GM18873 (cell line): ENCODE data around the gene VPS18.
A peak's percentile ranks its signal among the peaks of the same experiment; 100 is the strongest.

Experiments used
- ATAC-seq: cut with Tn5 transposase; IDR thresholded peaks from one replicate; pipeline ENCODE4 v1.9.1; 2021; ENCODE audit warnings: mild to moderate bottlenecking, moderate library complexity, moderate number of reproducible peaks; ENCODE audit not compliant: unreplicated experiment, low FRiP score

VPS18 gene

DNA sequence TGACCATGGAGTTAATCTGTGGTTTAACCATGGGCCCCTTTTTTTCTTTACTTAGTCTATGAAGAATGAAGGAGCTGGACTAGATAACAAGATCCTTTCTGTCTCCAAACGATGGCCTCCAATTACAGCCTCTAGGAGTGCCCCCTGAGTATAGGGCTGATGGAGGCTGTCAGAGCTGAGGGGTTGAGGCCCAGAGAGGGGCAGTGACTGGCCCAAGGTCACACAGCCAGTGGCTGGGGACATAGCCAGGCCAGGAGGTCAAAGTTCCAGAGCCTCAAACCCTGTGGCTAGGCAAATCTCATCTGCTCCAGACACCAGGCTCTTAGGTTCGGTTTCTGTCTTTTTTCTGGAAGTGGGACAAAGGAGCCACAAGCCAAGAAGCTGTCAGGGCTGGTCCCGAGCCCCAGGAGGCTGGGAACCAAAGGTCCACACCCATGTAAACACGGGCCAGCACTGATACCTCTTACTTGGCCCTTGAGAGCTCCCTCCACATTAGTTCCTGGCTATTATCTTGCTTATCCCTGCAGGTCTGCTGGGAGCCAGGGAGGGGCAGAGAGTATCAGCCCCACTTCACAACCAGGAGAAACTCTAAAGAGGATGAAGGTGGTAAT is 30.5 kb upstream of the VPS18 start:
- no peak for ATAC-seq

DNA sequence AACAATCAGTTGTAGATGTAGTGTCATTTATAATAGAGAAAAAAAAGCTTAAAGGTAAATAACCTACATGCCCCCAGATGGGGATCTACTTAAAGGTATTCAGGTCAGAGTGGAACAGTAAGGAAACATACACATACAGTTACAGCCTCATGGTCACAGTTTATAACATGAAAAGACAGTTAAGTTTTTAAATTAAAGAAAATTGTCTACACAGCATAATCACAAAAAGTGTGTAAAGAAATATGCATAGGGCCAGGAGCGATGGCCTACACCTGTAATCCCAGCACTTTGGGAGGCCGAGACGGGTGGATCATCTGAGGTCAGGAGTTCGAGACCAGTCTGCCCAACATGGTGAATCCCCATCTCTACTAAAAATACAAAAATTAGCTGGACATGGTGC is 27.1 kb upstream of the VPS18 start:
- ATAC-seq, result no peak

DNA sequence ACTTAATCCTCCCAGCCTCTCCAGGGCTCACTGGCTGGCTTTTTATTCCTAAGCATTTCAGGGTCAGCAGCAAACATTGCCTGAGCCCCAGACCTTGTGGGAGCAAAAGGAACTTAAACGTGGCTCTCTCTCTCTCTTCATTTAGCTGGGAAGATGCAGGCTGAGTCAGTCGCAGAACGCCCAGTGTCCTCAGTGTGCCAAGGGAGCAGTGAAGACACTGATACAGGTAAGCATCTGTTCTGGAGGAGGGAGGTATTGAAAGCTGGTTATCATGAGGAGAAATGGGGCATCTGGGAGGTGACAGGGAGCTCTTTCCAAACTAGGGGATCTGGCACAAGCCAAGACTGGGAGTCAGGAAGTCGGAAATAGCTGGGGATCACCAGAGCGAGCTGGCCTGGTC is 24.6 kb upstream of the VPS18 start:
- ATAC-seq, result no peak

DNA sequence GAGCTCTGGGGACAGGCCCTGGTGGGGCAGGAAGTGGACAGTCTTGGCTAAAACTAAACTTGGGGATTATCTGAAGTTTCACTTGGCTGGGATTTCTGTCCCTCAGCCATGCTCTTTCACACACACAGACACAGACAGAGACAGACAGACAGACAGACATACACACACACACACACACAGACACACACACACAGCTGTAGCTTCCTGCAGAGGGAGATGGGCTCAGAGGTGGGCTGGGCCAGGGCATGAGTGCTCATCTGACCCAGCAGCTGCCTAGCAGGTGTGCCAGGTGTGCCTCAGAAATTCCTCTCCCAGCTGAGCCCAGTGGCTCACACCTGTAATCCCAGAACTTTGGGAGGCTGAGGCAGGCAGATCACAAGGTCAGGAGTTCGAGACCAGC is 23.5 kb upstream of the VPS18 start:
- no peak for ATAC-seq

DNA sequence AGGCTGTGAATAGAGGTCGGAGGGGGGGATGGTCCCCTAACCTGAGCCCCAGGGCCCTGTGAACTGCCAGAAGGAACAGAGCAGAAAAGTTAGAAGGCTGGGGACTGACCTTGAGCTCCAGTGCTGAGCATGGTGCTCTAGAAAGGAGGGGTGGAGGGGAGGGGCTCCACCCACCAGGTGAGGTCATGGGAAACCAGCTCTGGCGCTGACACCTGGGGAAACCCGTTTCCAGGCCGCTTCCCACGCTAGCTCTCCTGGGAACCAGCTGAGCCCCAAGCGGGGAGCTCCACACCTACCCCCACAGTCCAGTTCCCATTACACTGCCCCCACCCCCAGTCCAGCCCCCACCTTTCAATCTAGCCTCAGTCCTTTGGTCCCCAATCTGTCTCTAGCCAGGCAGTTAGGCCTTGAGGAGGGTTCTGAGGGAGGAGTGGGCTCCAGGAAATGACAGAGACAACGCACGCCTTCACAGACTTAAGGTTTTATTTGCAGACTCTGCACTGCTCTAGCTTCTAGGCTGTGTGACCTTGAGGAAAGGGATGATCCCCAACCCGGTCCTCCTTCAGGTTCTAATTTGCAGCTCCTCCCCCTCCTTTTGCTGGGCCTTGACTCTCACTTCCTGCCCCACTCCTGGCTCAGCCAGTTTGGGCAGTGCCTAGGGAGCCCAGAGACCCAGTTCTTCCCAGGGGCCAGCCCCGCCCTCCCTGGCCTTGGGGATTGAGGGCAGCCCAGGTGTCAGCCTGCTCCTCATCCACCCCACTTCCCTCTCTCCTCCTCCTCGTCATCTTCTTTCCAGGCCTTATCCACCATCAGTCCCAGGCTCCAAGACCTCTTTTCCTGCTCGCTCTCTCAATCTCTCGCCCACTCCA is 22.3 kb upstream of the VPS18 start:
- ATAC-seq, result no peak

DNA sequence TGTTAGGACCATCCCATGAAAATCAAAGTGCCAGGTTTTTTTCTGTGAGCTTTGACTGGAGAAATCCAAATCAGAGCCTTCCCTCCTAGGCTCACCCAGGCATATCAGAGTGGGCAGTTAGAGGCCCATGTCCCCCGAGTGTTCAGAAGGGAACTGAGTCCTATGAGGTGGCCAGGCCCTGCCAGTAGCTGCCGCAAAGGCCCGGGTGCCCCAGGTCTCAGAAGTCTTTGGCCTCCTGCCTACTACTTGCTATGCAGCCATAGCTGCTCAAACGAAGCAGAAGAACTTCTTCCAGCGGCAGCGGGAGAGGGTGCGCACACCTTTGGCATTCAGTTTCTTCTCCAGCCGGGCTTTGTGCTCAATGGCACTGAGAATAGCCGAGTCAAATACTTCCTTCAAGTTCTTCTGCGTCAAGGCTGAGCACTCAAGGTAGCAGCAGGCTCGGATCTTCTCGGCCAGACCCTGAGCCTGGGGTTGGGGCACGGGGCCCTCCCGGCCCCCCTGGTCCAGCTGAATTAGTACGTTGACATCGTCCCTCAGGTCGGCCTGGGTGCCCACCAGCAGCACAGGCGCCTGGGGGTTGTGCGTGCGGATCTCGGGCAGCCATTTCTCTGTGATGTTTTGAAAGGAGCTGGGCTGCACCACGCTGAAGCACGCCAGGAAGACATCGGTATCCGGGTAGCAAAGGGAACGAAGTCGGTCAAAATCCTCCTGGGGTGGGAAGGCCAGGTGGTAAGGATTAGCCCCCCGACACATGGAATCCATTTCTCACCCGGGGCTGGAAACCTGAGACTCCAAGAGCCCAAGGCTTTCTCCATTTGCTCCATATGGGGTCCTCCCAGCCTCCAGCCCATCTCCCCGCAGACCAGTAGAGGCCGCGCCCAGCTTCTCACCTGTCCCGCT is 21.2 kb upstream of the VPS18 start:
- no peak for ATAC-seq

DNA sequence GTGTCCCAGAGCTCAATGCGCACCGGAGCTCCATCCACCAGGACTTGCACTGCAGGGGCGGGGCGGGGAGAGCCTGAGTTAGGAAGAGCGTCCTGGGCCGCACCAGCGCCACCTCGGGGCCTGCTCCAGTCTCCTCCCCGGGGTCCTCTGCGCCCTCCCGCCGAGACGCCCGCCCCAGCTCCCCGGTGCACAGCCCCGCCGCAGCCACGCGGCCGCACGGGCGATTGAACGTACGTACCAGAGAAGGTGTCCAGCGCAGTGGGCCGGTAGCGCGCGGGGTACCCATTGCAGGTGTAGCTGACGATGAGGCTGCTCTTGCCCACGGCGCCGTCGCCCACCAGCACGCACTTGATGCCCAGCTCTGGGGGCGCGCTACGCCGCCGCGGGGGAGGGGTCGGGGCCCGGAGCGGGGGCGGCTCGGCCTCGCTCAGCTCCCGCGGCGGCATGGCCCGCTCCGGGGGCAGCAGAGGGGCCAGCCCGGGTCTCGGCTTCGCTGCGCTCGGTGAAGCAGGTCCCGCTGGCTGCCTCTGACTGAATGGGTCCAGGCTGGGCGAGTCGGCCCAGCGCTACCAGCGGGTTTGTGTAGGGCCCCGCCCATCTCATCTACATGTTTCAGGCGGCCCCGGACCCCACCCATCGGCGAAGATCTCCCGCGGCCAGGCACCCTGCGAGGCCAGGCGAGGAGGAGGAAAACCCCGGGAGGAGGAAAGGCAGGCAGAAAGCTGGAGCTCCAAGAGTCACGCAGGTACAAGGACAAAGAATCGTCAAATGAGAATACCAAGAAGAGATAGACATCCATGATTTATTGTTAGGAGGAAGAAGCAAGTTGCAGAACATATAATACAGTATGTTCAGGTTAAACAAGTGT is 20.3 kb upstream of the VPS18 start, which contains the start of gene RHOV:
Gene RHOV (minus strand): TSS at position 541 of the 868 bp plus-strand sequence. CDS start 95 bp downstream, at position 446.
- no peak for ATAC-seq

DNA sequence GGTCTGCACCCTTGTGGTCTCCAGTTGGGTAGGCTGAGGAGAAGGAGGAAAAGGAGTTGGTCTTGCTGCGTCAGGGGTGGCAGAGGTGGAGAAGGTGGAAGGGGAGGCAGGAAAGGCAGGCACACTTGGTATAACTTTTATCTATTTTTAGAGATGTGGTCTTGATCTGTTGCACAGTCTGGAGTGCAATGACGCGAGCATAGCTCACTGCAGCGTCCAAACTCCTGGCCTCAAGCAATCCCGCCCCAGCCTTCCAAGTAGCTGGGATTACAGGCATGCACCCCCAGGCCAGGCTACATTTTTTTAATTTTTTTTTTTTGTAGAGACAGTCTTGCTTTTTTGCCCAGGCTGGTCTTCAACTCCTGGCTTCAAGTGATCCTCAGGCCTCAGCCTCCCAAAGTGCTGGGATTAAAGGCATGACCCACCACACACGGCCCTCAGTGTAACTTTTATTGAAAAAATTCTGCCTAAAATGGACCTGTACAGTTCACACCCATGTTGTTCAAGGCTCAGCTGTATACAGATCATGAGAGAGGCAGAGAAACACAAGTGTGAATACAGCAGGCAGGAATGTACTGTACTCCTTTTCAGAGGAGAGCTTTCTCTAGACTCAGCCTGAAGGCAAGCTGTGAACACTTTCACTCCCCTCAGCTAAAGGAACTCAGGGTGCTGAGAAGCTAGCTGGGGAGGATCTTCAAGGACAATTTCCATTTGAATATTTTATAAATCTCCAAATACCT is 18.1 kb upstream of the VPS18 start:
- no peak for ATAC-seq

DNA sequence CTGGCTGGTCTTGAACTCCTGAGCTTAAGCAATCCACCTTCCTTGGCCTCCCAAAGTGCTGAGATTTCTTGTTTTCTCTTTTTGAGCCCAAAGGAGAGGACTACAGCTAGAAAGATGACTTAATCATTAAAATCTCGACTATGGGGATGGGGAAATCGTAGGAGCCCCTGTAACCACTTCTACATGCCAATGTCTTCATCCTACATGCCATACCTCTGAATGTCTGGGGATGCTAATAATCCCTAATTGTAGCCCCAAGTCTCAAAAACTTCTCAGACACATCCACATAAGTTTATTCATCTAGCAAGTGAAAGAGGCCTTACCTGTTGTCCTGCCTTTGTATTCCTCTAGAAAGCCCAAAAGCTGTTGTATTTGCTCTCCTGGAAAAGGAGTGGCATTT is 16.6 kb upstream of the VPS18 start:
- no peak for ATAC-seq

DNA sequence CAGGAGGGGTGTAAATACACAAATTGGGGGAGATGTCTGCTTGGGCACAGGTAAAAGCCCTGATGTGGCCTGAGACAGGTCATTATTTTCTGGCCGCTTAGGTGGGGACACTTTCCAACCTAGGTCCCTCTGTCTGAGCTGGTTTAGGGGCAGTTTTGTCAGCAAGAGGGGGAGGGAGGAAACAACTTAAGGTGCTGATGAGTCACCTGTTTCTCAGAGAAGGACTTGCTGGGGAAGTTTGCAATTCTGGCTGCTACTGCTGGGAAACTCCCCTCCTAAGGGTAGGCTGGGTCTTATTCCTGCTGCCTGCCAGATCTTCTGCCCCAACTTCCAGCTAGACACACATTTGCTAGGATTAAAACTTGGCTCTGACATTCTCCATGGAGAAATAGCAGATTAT is 15.5 kb upstream of the VPS18 start:
- ATAC-seq, result peak; percentile 72

DNA sequence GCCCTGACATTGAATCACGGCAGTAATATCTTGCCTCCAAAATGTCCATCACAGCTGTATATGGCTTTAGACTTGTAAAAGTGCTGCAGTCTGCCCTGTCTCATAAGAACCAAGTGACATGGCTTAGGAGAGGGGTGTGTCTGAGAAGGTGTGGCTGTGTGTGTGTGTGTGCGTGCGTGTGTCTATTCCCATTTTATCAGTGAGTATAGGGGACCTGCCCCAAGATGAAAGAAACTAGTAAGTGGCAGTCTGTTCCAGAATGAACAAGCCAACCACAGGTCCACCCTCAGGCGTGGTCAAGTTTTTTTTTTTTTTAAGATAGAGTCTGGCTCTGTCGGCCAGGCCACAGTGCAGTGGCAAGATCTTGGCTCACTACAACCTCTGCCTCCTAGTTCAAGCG is 14.6 kb upstream of the VPS18 start:
- ATAC-seq, result no peak

DNA sequence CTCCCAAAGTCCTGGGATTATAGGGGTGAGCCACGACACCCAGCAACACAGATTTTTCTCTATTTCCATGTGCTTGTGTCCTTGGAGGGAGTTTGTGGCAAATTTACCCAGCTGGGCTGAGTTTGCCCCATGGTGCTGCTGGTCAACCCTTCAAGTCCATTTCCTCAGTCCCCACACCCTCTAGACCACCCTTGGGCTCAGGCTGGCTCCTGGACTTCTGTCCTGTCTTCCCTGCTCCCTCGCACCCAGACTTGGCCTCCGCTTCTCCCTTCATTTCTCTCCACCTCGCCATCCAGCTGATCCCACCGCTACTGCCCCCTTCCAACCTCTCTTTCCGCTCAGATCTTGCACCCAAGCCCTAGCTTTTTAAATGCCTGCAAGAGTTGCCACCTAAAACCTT is 12.9 kb upstream of the VPS18 start:
- no peak for ATAC-seq

DNA sequence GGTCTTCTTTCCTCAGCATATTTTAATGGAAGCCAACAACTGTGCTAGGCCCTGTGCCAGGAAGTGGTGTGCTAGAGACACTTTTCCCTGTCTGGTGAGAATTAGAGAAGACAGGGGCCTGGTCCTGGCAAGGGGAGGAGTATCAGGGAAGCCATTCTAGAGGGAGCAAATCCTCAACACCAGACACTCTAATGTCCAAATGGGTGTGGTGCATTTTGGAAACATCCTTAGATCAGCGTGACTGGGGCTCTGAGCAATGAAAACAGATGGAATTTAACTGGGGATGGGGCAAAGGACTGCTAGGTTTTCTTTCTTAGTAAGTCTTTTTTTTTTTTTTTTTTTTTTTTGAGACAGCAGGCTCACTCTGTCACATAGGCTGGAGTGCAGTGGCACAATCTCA is 7.7 kb upstream of the VPS18 start:
- ATAC-seq, result no peak

DNA sequence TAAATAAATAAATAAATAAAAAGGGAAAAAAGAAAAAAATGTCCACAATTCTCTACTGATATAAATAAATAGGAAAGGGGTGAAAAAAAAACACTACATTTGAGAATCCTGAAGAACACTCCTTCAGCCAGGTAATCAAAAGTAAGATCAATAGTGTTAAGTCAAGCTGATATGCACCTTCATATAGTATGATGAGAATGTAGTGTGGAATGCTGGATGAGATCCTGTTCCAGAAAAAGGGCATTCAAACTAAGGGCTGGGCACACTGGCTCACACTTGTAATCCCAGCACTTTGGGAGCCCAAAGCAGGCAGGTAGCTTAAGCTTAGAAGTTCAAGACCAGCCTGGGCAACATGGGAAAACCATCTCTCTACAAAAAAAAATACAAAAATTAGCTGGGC is 5.1 kb upstream of the VPS18 start:
- no peak for ATAC-seq

DNA sequence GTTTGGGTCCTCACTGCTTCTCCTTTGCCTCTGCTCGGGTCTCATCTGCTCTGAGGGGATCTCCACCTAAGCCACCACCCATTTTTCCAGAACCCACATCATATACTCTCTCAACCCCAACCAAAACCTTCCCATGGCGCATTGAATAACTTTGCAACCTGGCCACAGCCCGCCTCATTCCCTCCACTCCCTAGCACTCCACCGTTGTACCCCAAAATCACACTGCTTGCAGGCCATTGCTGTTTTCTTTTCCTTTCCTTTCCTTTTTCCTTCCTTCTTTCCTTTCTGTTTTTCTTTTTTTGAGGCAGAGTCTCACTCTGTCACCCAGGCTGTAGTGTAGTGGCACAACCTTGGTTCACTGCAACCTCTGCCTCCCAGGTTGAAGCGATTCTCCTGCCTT is 3.1 kb upstream of the VPS18 start:
- no peak for ATAC-seq

DNA sequence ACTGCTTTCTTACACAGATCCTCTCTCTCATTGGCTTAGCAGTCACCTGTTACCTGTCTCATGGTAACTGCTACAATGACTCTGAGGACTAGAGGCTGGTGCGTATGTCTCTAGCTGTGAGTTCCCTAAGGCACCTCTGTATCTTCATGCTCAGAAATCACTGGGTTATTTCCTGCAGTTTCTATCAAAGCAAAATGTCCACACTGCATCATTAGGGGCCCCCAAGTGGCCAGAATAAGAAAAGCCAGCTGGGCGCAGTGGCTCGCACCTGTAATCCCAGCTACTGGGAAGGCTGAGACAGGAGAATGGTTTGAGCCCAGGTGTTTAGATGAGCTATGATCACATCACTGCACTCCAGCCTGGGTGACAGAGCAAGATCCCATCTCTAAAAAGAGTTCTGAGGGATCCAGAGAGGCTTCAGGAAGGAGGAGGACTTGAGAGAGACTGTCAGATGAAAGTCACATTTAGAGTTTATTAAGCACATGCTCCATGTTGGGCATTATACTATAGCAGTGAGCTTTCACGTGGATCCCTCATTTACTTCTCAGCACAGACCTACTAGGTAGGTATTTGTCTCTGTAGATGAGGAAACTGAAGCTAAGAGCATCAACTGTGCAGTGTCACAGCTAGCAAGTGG is 2.3 kb upstream of the VPS18 start:
- no peak for ATAC-seq

DNA sequence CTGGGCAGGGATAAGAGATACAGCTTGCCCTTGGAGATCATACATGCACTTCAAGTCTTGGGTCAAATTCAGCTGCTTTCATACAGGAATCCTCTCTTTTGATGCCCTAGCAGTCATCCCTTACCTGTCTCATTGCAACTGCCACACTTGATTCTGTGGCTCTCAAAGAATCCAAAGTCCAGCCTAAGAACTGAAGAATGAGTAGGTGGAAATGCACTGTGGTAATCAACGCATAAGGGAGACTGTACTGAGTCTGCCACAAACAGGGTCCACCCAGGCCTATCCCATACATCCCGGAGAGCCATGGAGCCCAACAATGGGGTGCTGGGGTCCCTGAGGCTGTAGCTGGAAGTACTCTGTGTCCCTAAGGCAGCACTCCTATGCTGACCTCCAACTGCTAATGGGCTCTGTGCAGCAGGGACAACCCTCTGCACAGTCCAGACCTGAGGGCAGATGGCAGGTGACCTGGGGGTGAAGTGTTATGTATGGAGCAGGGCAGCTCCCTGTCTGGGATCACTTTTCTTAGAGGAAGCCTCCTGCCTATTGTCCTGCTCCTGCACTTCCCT is 1.7 kb upstream of the VPS18 start:
- no peak for ATAC-seq

DNA sequence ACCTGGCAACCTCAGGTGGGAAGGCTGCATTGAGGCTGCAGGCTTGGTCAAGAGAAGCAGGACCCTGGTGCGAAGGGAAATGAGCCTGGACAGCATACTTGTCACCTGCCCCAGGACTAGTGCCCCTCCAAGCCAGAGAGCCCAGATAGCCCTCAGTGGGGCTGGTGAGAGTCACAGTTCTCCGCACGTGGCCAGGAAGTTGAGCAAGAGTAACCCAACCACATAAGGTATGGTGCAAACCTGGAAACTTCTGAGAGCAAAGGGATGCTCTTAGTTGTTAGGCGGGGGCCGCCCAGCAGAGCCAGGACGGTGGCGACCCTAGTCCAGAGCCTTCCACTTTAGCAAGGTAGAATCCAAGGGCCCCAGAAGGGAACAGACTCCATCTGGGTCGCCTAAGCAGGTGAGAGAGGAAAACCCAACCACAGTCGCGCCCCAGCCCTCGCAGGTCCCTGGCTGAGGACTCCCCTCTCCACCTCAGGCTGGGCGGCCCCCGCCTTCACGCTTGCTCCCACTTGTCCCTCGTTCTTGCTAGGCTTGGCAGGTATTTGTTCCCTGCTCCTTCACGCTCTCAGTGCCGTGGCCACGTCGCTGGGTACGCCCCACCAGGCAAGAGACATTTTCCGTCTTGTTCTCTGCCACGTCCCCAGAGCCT is 1.1 kb upstream of the VPS18 start:
- no peak for ATAC-seq
